Neutrophil (primary cell): ENCODE results near the gene PRDM16.

Experiments
- H3K27ac ChIP-seq: fragments of 200-600 bp; sonication (generic); 2 replicates; pipeline ENCODE4 v1.5.1; 2016; ENCODE audit warnings: mild to moderate bottlenecking, moderate library complexity
- H3K27me3 ChIP-seq: fragments of 200-600 bp; sonication (generic); 2 replicates; pipeline ENCODE4 v1.6.0; 2016; ENCODE audit warnings: mild to moderate bottlenecking
- H3K36me3 ChIP-seq: fragments of 200-600 bp; sonication (generic); 2 replicates; pipeline ENCODE4 v1.5.1; 2017
- H3K4me1 ChIP-seq, 2 experiments: fragments of 200-600 bp in 1 of 2; sonication (generic) in 1 of 2; 1 replicate in 1 of 2; 2 replicates in 1 of 2; pipeline versions ENCODE4 v1.5.1 to v1.6.1; 2013 to 2016; ENCODE audit warnings: low read depth in 1 of 2, low read length in 1 of 2, mild to moderate bottlenecking in 1 of 2, moderate library complexity in 1 of 2; ENCODE audit not compliant: control insufficient read depth in 1 of 2, insufficient read depth in 1 of 2
- H3K4me3 ChIP-seq, 2 experiments: fragments of 200-600 bp in 1 of 2; sonication (generic) in 1 of 2; 1 replicate in 1 of 2; 2 replicates in 1 of 2; pipeline ENCODE4 v1.5.1; 2013 to 2016; ENCODE audit warnings: low read depth in 1 of 2, low read length in 1 of 2, mild to moderate bottlenecking in 1 of 2, moderate library complexity in 1 of 2
- H3K9me3 ChIP-seq: fragments of 200-600 bp; sonication (generic); 2 replicates; pipeline ENCODE4 v1.5.1; 2016
- TF ChIP-seq, protein P1 (sequence below): fragments of 200-600 bp; sonication (generic); IDR thresholded peaks from 2 replicates; pipeline ENCODE4 v1.5.1; 2016; ENCODE audit warnings: antibody characterized with exemption

PRDM16 gene

DNA sequence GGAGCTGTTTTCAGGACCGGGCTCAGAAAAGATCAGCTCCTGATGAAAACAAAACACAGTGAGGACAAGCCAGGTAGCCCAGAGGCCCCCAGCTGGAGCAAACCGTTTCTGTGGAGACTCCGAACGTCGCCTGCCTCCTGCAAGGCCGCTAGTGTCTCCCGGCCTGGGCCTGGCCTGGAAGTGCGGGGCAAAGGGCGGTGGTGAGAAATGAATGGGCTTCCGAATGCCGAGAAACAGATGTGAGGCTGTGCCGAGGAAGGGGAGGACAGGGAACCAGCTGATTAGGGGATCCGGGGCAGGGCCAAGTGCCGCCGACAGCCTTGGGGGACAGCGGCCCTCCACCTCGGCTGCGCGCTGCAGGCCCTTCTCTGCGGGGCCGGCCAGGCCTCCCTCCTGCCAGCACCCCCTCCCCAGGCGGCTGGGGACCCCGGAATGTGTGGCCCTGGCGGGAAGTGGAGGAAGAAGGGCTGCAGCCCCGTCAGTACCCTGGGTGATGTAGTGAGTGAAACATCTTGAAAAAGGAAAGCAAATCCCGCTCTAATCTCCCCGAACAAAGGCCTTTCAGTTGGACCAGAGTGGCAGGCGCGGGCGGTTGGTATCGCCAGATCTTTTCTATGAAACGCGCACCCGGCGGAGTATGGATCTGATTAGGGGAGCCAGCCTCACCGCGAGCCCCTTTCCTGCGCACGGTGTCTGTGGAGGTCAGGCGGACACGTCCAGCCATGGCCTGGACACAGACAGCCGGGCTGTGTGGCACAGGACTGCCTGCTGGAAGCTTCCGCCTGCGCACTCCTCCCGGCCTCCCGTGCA is 52.6 kb downstream of the PRDM16 start:
- no peaks in the 10 kb centered on the region for H3K36me3 ChIP-seq
- no peaks in the 10 kb centered on the region for H3K4me1 ChIP-seq
- H3K4me3 ChIP-seq, result no peak overlapping the region
- TF ChIP-seq, protein P1, sequence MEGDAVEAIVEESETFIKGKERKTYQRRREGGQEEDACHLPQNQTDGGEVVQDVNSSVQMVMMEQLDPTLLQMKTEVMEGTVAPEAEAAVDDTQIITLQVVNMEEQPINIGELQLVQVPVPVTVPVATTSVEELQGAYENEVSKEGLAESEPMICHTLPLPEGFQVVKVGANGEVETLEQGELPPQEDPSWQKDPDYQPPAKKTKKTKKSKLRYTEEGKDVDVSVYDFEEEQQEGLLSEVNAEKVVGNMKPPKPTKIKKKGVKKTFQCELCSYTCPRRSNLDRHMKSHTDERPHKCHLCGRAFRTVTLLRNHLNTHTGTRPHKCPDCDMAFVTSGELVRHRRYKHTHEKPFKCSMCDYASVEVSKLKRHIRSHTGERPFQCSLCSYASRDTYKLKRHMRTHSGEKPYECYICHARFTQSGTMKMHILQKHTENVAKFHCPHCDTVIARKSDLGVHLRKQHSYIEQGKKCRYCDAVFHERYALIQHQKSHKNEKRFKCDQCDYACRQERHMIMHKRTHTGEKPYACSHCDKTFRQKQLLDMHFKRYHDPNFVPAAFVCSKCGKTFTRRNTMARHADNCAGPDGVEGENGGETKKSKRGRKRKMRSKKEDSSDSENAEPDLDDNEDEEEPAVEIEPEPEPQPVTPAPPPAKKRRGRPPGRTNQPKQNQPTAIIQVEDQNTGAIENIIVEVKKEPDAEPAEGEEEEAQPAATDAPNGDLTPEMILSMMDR, result no peak
- H3K27ac ChIP-seq, result no peak overlapping the region
- no peaks in the 10 kb centered on the region for H3K27me3 ChIP-seq
- no peaks in the 10 kb centered on the region for H3K9me3 ChIP-seq

DNA sequence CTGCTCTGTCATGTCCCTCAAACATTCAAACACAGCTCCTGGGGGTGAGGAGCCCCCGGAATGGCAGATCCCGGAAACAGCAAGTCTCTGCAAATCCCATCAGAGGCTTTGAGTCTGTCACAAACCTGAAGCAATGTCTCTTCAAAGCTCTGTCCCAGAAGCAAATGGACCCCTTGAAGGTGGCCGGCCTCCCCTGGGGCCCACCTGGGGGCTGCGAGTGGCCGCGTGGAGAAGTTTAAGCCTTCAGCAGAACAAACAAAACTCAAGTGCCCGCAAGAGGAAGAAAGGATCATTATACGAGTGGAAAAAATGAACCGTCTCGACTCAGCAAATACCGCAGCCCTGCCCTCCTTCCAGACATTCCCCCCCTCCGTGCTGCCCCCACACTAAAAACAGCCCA is 53.3 kb downstream of the PRDM16 start:
- no peaks in the 10 kb centered on the region for H3K9me3 ChIP-seq
- H3K4me1 ChIP-seq, result no peaks in the 10 kb centered on the region
- no peak overlapping the region for H3K27ac ChIP-seq

DNA sequence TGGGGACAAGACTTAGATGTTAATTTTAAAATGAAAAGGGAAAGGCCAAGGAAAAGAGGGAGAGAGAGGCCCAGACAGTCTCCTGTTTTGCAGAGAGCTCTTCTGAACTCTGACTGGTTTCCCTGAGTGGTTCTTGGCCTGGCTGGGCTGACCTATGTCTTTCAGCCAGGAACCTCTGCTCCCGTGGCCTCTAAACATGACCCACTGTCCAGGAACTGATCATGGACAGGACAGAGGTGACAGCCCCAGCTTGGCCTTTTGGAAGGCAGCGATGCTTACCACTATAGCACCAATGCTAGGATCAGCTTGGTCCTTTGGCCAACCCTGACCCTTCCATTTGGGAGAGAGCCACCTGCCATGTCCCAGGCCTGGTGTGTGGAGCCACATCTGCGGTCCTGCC is 55.2 kb downstream of the PRDM16 start:
- Histone ChIP-seq H3K9me3 (no peaks in the 10 kb centered on the region), H3K36me3 (no peaks in the 10 kb centered on the region), H3K4me1 (no peaks in the 10 kb centered on the region), H3K4me3 (no peak overlapping the region), H3K27me3 (no peaks in the 10 kb centered on the region), H3K27ac (no peak overlapping the region)
- TF ChIP-seq, protein P1, result no peak

More for the DNA sequence above, 53.3 kb downstream of the PRDM16 start:
- Histone ChIP-seq H3K4me3 (no peak overlapping the region), H3K27me3 (no peaks in the 10 kb centered on the region), H3K36me3 (no peaks in the 10 kb centered on the region)
- TF ChIP-seq, protein P1, result no peak

DNA sequence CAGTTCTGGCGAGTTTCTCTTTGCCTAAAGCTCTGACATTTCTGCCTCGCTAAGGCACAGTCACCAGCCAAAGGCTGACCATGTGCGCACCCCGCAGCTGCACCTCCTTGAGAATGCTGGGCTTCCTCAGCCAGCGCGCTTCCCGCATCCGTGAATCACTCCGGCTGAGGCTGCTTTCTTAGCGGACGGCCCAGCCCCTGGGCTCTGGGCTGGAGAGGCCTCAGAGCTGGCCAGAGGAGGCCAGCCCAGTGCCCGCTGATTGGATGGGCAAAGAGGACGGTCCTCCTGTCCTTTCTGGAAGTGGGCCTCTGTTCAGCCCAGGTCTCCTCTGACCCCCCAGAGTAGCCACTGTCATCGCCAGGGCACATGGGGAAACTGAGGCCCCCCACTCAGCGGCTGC is 56.1 kb downstream of the PRDM16 start:
- Histone ChIP-seq H3K27ac (no peak overlapping the region), H3K4me1 (no peaks in the 10 kb centered on the region)

DNA sequence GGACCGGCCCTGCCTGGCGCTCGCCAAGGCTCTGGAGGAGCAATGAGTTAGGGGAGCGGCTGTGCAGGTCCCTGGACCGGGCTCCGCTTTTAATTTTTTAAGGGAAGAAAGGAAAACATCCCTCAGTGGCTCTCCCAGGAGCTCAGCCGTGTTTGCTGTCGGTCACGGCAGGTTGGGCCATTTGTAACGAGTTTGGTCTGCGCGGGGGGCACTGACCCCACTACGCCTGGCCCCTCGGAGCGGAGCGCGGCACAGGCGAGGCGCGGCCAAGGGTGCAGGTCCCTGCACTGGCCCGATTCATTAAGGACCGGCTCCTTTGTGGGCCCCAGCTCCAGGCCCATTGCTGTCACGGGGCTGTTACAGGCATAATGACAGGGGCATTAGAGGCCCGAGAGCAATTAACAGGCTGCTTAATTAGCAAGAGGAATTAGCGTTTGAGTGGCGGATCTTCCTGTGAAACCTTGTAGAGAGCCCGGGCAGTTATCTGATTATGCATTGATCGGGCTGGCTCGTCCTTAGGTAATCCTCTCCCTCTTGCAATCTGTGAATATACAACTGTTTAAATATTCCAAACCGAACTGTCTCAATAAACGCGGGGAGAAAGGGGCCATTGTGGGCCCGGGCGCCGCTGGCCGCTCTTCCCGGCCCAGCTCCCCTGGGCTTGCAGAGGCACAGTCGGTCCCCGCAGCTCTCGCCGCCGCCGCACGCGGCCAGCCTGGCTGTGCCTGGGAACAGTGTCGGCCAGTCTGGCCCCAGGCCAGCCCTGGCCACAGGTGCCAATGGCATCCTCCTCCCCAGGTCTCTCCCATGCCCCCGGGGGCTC is 56.8 kb downstream of the PRDM16 start:
- H3K27ac ChIP-seq, result no peak overlapping the region

More for the DNA sequence above, 56.1 kb downstream of the PRDM16 start:
- Histone ChIP-seq H3K9me3 (no peaks in the 10 kb centered on the region), H3K27me3 (no peaks in the 10 kb centered on the region), H3K36me3 (no peaks in the 10 kb centered on the region), H3K4me3 (no peak overlapping the region)
- TF ChIP-seq, protein P1, result no peak

More for the DNA sequence above, 56.8 kb downstream of the PRDM16 start:
- Histone ChIP-seq H3K9me3 (no peaks in the 10 kb centered on the region), H3K36me3 (no peaks in the 10 kb centered on the region), H3K27me3 (no peaks in the 10 kb centered on the region), H3K4me1 (no peaks in the 10 kb centered on the region), H3K4me3 (no peak overlapping the region)
- TF ChIP-seq, protein P1, result no peak
